Gastroesophageal sphincter (tissue), 3 donors: ENCODE measurements around the gene CENPS.
A peak's percentile ranks its signal among the peaks of the same experiment; 100 is the strongest.

Experiments
- CTCF ChIP-seq, 4 experiments: fragments of 200-600 bp in 2 of 4; fragments of 450-650 bp in 2 of 4; sonication (generic) in 1 of 4; IDR thresholded peaks; one replicate each; pipeline ENCODE4 v1.5.1; 2017 to 2019; ENCODE audit warnings: antibody characterized with exemption in 4 of 4, mild to moderate bottlenecking in 2 of 4, moderate library complexity in 2 of 4
- EP300 ChIP-seq: sonication (generic); formaldehyde crosslinking; IDR thresholded peaks from one replicate; pipeline ENCODE4 v1.6.1; 2017; ENCODE audit warnings: antibody characterized with exemption, mild to moderate bottlenecking

DNA sequence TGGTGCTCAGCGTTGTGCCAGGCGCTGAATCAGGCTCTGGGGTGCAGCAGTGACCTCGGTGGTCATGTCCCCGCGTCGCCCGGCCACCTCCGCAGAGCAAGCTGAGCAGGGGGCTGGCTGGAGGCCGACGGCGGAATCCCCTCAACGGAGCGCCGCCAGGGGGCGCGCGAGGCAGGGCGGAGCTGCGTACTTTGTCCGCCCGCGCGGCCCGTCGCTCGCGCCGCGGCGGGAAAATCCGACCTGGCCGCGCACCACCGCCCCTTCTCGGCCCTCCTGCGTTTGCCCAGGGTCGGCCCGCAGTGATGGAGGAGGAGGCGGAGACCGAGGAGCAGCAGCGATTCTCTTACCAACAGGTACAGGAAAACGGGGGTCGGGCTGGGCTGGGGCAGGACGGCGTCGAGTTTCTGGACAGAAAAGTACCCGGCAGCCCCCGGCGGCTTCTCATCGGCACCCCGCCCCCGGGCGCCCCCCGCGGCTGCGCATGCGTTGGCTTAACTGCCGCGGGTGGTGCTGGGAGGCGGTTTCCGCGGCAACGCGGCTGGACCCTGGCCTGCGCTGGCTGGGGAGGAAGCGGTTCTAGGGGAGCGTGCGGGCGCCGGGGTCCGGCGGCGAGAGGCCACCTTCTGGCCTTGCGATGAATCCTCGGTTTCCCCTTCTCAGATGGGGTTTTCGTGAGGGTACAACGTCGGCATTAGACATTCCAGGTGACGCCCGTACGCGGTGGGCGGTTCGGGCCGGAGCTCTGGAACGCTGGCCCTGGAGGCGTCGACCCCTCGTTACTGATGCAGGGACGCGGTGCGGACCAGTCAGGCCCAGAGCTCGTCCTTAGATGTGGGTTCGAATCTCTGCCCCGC, at the start of gene CENPS:
- TF ChIP-seq CTCF (IDR thresholded peaks at IDR 0.05) (peak; percentile 96 to 99 (median 99)), EP300 (no peak)
